Mesothelial cell of epicardium (in vitro differentiated cells): Measurements from ENCODE around the gene TARBP2. TPM values are rescaled to one million over a fixed set of nuclear protein-coding genes. Genes with fewer than 3 reads are reported as not detected.

Experiments
- DNase-seq, 2 experiments: peaks; one replicate each; pipeline ENCODE4 v3.0.0; 2021; ENCODE audit warnings: low spot score in 2 of 2; ENCODE audit not compliant: unreplicated experiment in 2 of 2
- H3K27ac Mint-ChIP-seq: 2 replicates; pipeline ENCODE4 v1.8.0; 2021; ENCODE audit warnings: mixed read lengths
- H3K27me3 Mint-ChIP-seq: 2 replicates; pipeline ENCODE4 v1.8.0; 2021; ENCODE audit warnings: low read depth, mixed read lengths
- H3K36me3 Mint-ChIP-seq: 2 replicates; pipeline ENCODE4 v1.8.0; 2021; ENCODE audit warnings: mixed read lengths
- H3K4me1 Mint-ChIP-seq: 2 replicates; pipeline ENCODE4 v1.8.0; 2021; ENCODE audit warnings: mixed read lengths
- H3K4me3 Mint-ChIP-seq: 2 replicates; pipeline ENCODE4 v1.8.0; 2021; ENCODE audit warnings: mild to moderate bottlenecking, moderate library complexity, mixed read lengths
- H3K9me3 Mint-ChIP-seq: 2 replicates; pipeline ENCODE4 v1.8.0; 2021; ENCODE audit warnings: mixed read lengths
- total RNA-seq: library from RNA; stranded (reverse); gene quantifications from 3 replicates; pipeline ENCODE4 v1.2.1, GENCODE V29; 2021
- TF ChIP-seq, protein P1 (sequence below): fragments of 200-600 bp; sonication (generic); IDR thresholded peaks from one replicate; pipeline ENCODE4 v1.5.0; 2021; ENCODE audit warnings: antibody characterized with exemption; ENCODE audit not compliant: unreplicated experiment

Gene TARBP2
- total RNA-seq, 1 donor from 2014 or later = 50.4 TPM

DNA sequence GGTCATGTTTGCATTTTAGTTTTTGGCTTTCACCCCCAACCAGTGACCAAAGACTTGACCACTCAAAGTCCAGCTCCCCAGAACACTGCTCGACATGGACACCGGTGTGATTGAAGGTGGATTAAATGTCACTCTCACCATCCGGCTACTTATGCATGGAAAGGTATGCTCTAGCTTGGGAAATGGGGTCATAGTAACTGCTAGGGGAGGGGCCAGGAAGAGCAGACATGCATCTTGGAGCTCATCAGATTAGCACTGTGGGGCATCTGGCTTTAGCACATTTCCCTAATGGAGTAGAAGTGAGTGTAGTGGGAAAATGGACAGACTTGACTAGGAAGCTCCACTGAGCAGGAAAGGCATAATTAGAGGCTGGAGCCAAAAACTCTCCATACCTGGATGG lies 46.4 kb upstream of the TARBP2 start:
- H3K27me3 Mint-ChIP-seq = no peaks in the 10 kb centered on the region
- TF ChIP-seq, protein P1, sequence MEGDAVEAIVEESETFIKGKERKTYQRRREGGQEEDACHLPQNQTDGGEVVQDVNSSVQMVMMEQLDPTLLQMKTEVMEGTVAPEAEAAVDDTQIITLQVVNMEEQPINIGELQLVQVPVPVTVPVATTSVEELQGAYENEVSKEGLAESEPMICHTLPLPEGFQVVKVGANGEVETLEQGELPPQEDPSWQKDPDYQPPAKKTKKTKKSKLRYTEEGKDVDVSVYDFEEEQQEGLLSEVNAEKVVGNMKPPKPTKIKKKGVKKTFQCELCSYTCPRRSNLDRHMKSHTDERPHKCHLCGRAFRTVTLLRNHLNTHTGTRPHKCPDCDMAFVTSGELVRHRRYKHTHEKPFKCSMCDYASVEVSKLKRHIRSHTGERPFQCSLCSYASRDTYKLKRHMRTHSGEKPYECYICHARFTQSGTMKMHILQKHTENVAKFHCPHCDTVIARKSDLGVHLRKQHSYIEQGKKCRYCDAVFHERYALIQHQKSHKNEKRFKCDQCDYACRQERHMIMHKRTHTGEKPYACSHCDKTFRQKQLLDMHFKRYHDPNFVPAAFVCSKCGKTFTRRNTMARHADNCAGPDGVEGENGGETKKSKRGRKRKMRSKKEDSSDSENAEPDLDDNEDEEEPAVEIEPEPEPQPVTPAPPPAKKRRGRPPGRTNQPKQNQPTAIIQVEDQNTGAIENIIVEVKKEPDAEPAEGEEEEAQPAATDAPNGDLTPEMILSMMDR = no peak
- no peak for DNase-seq
- H3K9me3 Mint-ChIP-seq = no peaks in the 10 kb centered on the region
- peak overlapping the region; percentile 66 for H3K27ac Mint-ChIP-seq
- peaks cover 31% of the 10 kb centered on the region for H3K36me3 Mint-ChIP-seq
- H3K4me3 Mint-ChIP-seq = peak overlapping the region; percentile 93
- peaks cover 23% of the 10 kb centered on the region for H3K4me1 Mint-ChIP-seq

DNA sequence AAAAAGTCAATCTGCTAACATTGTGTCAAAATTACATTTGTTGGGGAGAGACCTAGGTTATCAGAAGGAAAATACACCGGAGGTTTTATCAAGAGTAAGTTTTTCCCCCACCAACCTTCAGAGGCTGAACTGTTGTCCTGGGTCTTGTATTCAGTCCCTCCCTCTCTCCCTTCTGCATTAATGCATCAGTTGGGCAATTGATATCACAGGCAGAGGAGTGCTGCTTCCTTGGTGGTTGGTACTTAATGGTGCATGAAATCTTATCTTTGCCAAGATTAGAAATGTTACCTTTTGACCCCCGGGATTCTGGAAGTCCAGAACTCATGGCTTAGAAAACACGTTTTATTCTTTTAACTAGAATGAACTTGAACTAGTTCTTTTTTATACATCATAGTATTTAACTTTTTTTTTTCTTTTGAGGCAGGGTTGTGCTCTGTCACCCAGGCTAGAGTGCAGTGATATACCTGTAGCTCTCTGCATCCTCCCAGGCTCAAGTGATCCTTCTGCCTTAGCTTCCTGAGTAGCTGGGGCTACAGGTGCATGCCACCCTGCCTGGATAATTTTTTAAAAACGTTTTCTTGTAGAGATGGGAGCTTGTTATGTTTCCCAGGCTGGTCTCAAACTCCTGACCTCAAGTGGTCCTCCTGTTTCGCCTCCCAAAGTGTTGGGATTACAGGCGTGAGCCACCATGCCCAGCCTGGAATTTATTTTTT lies 44.3 kb upstream of the TARBP2 start:
- DNase-seq = no peak
- Mint-ChIP-seq H3K36me3 (peaks cover 46% of the 10 kb centered on the region), H3K4me1 (peaks cover 25% of the 10 kb centered on the region), H3K4me3 (no peak overlapping the region), H3K27ac (peak overlapping the region; percentile 56), H3K27me3 (no peaks in the 10 kb centered on the region), H3K9me3 (no peaks in the 10 kb centered on the region)
- TF ChIP-seq, protein P1 = no peak

DNA sequence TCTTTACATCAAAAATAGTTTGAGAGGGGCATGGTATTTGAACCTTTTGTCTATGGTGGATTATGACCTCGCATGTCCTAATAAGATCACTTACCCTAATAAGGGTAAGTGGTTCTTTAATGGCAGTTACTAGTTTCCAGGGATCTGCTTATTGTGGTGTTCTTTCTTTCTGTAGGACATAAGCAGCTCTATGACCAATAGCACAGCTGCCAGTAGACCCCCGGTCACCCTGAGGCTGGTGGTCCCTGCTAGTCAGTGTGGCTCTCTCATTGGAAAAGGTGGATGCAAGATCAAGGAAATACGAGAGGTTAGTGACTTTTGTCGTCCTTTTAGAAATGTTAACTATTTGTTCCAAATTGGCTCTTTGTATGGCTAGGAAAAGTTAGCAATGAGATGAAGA lies 42.0 kb upstream of the TARBP2 start:
- TF ChIP-seq, protein P1 = no peak
- H3K27me3 Mint-ChIP-seq = no peaks in the 10 kb centered on the region
- H3K27ac Mint-ChIP-seq = no peak overlapping the region
- H3K36me3 Mint-ChIP-seq = peaks cover 62% of the 10 kb centered on the region
- H3K9me3 Mint-ChIP-seq = no peaks in the 10 kb centered on the region
- H3K4me1 Mint-ChIP-seq = peaks cover 14% of the 10 kb centered on the region
- no peak for DNase-seq
- no peak overlapping the region for H3K4me3 Mint-ChIP-seq

DNA sequence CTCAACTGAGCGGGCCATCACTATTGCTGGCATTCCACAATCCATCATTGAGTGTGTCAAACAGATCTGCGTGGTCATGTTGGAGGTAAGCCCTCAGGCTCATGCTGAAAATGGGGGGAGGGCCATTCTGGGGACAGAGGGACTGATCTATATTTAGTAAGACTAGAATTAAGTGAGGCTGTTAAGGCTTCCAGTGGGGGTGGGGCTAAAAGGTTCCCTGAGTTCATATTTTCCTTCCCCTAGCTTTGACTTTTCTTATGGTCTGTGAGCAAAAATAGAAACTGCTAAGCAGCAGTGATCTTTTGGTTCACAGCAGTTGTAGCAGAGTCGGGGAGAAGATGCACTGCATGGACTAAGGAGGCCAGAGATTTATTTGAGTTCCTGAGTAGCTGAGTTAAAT lies 40.0 kb upstream of the TARBP2 start:
- Mint-ChIP-seq H3K4me1 (peaks cover 6% of the 10 kb centered on the region), H3K27ac (peak overlapping the region; percentile 57), H3K9me3 (no peaks in the 10 kb centered on the region), H3K36me3 (peaks cover 55% of the 10 kb centered on the region), H3K27me3 (no peaks in the 10 kb centered on the region), H3K4me3 (no peak overlapping the region)
- TF ChIP-seq, protein P1 = no peak
- no peak for DNase-seq

DNA sequence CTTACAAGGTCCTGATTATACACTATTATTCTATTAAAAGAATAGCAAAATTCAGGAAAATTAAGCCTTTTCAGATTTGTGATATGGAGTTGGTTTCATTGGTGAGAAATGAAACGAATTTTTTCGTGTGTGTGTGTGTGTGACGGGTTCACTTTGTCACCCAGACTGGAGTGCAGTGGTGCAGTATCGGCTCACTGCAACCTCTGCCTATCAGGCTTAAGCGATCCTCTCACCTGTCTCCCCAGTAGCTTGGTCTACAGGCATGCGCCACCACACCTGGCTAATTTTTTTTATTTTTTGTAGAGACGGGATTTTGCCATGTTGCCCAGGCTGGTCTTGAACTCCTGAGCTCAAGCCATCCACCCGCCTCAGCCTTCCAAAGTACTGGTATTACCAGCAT lies 39.5 kb upstream of the TARBP2 start:
- Mint-ChIP-seq H3K27me3 (no peaks in the 10 kb centered on the region), H3K36me3 (peaks cover 58% of the 10 kb centered on the region), H3K4me3 (no peak overlapping the region), H3K27ac (no peak overlapping the region), H3K9me3 (no peaks in the 10 kb centered on the region), H3K4me1 (peaks cover 6% of the 10 kb centered on the region)
- TF ChIP-seq, protein P1 = no peak
- no peak for DNase-seq

DNA sequence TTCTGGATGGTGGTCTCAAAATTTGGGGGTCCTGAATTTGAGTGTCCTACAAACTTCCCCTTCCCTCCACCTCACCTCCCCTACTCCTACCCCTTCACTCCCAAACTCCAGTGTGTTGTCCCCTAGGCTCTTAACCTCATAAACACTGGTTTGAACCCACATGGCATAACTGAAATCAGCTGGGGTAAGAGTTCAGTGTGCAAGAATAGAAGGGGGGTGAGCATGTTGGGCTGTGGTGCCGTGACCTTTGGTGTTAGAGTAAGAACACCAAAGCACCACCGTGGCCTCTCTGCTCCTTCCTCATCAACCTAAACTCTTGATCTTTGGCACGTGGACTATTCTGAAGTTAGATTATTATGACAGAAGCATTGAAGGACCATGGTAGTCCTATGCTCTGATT lies 38.1 kb upstream of the TARBP2 start:
- no peak overlapping the region for H3K4me3 Mint-ChIP-seq
- no peaks in the 10 kb centered on the region for H3K9me3 Mint-ChIP-seq
- H3K36me3 Mint-ChIP-seq = peaks cover 65% of the 10 kb centered on the region
- H3K4me1 Mint-ChIP-seq = peaks cover 6% of the 10 kb centered on the region
- H3K27ac Mint-ChIP-seq = no peak overlapping the region
- TF ChIP-seq, protein P1 = no peak
- no peaks in the 10 kb centered on the region for H3K27me3 Mint-ChIP-seq
- no peak for DNase-seq
